HL-60/S4 (cell line): ENCODE results near the gene SLC38A11.
"Not testable (repeated sequence)": the region's sequence is repeated elsewhere in the genome, so short reads cannot be mapped to it uniquely, and the experiment has no call there.

Source experiments
- in situ Hi-C: fragments of 300-500 bp; cut with MboI; formaldehyde crosslinking; loops from 2 replicates; pipeline ENCODE4 v1.14.3; 2022; ENCODE audit warnings: low sequenced_read_pairs

SLC38A11 gene

GRCh38 chr2:164954954-164955701 is at the start of gene SLC38A11:
SLC38A11 (minus strand) TSS chr2:164955525; CDS start chr2:164955247, 278 bp downstream.
- in situ Hi-C loops: no loop called here

GRCh38 chr2:165003443-165004130 is 48.3 kb upstream of the SLC38A11 start:
- in situ Hi-C loops: no loop called here

- in situ Hi-C loops: no loop called here
Measured at GRCh38 chr2:165002638-165003037, 47.3 kb upstream of the SLC38A11 start.

GRCh38 chr2:164994664-164995299 is 39.5 kb upstream of the SLC38A11 start:
- in situ Hi-C loops: not testable (repeated sequence)

- in situ Hi-C loops: no loop called here
Measured at GRCh38 chr2:164993287-164994016, 38.1 kb upstream of the SLC38A11 start.

GRCh38 chr2:164992818-164993217 is 37.5 kb upstream of the SLC38A11 start:
- in situ Hi-C loops: no loop called here

GRCh38 chr2:164992093-164992454 is 36.7 kb upstream of the SLC38A11 start:
- in situ Hi-C loops: not testable (repeated sequence)

GRCh38 chr2:164991361-164992092 is 36.2 kb upstream of the SLC38A11 start:
- in situ Hi-C loops: not testable (repeated sequence)

GRCh38 chr2:164990953-164991352 is 35.6 kb upstream of the SLC38A11 start:
- in situ Hi-C loops: not testable (repeated sequence)

- in situ Hi-C loops: not testable (repeated sequence)
Measured at GRCh38 chr2:164988805-164989204, 33.5 kb upstream of the SLC38A11 start.

- in situ Hi-C loops: not testable (repeated sequence)
Measured at GRCh38 chr2:164986027-164986426, 30.7 kb upstream of the SLC38A11 start.

GRCh38 chr2:164984428-164984827 is 29.1 kb upstream of the SLC38A11 start:
- in situ Hi-C loops: no loop called here

- in situ Hi-C loops: no loop called here
Measured at GRCh38 chr2:164981217-164981990, 26.1 kb upstream of the SLC38A11 start.

GRCh38 chr2:164980688-164981087 is 25.4 kb upstream of the SLC38A11 start:
- in situ Hi-C loops: not testable (repeated sequence)

GRCh38 chr2:164979113-164979512 is 23.8 kb upstream of the SLC38A11 start:
- in situ Hi-C loops: no loop called here

GRCh38 chr2:164976875-164977470 is 21.6 kb upstream of the SLC38A11 start:
- in situ Hi-C loops: not testable (repeated sequence)

- in situ Hi-C loops: no loop called here
Measured at GRCh38 chr2:164976301-164976700, 21.0 kb upstream of the SLC38A11 start.

GRCh38 chr2:164975891-164976290 is 20.6 kb upstream of the SLC38A11 start:
- in situ Hi-C loops: no loop called here

GRCh38 chr2:164974221-164974620 is 18.9 kb upstream of the SLC38A11 start:
- in situ Hi-C loops: no loop called here
